IMR-90 (cell line): ENCODE results near the gene ATP1A4. TPM values are rescaled to one million over a fixed set of nuclear protein-coding genes. Genes with fewer than 3 reads are reported as not detected.

Experiments used
- BHLHE40 ChIP-seq: fragments of 150-350 bp; IDR thresholded peaks from 2 replicates; pipeline ENCODE4 v1.6.1; 2016; ENCODE audit warnings: mild to moderate bottlenecking, low read depth, low read length
- CHD1 ChIP-seq: IDR thresholded peaks from 2 replicates; pipeline ENCODE4 v1.6.1; 2012; ENCODE audit warnings: low read depth, low read length, improper control_type of control experiment
- RCOR1 ChIP-seq: IDR thresholded peaks from 2 replicates; pipeline ENCODE4 v1.6.1; 2012; ENCODE audit warnings: mild to moderate bottlenecking, low read length, improper control_type of control experiment; ENCODE audit not compliant: insufficient replicate concordance
- RFX5 ChIP-seq: IDR thresholded peaks from 2 replicates; pipeline ENCODE4 v1.8.0; 2012; ENCODE audit warnings: low read depth, mild to moderate bottlenecking, low read length, moderate library complexity
- USF2 ChIP-seq: fragments of 150-350 bp; IDR thresholded peaks from 2 replicates; pipeline ENCODE4 v1.6.1; 2017; ENCODE audit warnings: mild to moderate bottlenecking, antibody characterized with exemption, low read length, low read depth
- polyA plus RNA-seq, 3 experiments: library from polyadenylated mRNA; depleted of rRNA; stranded (reverse); fragments of >200 nt; gene quantifications; 2 replicates each; pipeline ENCODE4 v1.2.3, GENCODE V29; 2012; ENCODE audit warnings: low replicate concordance in 1 of 3
- total RNA-seq: library from RNA; depleted of rRNA; stranded (reverse); fragments of >200 nt; gene quantifications from 2 replicates; pipeline ENCODE4 v1.2.3, GENCODE V29; 2012
- TF ChIP-seq, protein P1 (sequence below): fragments of 150-350 bp; IDR thresholded peaks from 2 replicates; pipeline ENCODE4 v1.6.1; 2016; ENCODE audit warnings: low read depth, mild to moderate bottlenecking, low read length, moderate library complexity, borderline replicate concordance

ATP1A4 gene
- total and polyA plus RNA-seq, 2 of the 4 experiments (the other 2 are of a cell fraction): not detected

GRCh38 chr1:160214481-160215140, 63.2 kb downstream of the ATP1A4 start (continued):
- no peak for TF ChIP-seq USF2
- TF ChIP-seq RFX5: no peak
- no peak for TF ChIP-seq BHLHE40
- no peak for TF ChIP-seq RCOR1
- TF ChIP-seq, protein P1, sequence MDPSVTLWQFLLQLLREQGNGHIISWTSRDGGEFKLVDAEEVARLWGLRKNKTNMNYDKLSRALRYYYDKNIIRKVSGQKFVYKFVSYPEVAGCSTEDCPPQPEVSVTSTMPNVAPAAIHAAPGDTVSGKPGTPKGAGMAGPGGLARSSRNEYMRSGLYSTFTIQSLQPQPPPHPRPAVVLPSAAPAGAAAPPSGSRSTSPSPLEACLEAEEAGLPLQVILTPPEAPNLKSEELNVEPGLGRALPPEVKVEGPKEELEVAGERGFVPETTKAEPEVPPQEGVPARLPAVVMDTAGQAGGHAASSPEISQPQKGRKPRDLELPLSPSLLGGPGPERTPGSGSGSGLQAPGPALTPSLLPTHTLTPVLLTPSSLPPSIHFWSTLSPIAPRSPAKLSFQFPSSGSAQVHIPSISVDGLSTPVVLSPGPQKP: no peak
- no peak for TF ChIP-seq CHD1
